ENCODE measurements around the gene ZNF485.
A peak's percentile ranks its signal among the peaks of the same experiment; 100 is the strongest.

ZNF485 gene

DNA sequence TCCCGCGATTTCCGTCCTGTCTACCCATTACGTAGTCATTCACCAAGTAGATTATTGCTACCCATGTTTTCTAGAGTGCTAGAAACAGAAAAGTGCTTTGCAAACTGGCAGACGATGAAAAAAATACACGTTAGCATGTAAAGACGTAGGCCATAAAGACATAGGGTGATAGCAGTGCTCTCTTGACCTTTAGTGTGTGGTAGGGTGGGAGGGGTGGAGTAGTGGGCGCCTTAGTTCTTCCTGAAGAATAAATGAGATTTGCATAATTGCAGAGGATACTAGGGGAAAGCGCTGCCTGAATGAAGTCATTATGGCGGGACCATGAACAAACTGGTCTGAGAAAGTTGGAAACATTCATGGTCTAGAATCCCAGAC lies 948 bp downstream of the ZNF485 start:
- no peaks in the 10 kb centered on the region for H3K27me3 ChIP-seq (ENCODE audit: insufficient read depth, low read length, poor library complexity)
- peak overlapping the region; percentile 55 to 86; a peak in 3 of 4 replicates for H3K4me3 ChIP-seq (ENCODE audit: low read depth in 1 of 2, low read length in 2 of 2)
- no peak for TF ChIP-seq EZH2 (IDR thresholded peaks at IDR 0.05; ENCODE audit: borderline replicate concordance, low read depth, low read length, severe bottlenecking)
- TF ChIP-seq, protein P1, sequence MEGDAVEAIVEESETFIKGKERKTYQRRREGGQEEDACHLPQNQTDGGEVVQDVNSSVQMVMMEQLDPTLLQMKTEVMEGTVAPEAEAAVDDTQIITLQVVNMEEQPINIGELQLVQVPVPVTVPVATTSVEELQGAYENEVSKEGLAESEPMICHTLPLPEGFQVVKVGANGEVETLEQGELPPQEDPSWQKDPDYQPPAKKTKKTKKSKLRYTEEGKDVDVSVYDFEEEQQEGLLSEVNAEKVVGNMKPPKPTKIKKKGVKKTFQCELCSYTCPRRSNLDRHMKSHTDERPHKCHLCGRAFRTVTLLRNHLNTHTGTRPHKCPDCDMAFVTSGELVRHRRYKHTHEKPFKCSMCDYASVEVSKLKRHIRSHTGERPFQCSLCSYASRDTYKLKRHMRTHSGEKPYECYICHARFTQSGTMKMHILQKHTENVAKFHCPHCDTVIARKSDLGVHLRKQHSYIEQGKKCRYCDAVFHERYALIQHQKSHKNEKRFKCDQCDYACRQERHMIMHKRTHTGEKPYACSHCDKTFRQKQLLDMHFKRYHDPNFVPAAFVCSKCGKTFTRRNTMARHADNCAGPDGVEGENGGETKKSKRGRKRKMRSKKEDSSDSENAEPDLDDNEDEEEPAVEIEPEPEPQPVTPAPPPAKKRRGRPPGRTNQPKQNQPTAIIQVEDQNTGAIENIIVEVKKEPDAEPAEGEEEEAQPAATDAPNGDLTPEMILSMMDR (IDR thresholded peaks at IDR 0.05; ENCODE audit: borderline replicate concordance, extremely low read depth, low read length, poor library complexity, severe bottlenecking), result no peak
- DNase-seq (no peak), ATAC-seq (ENCODE audit: insufficient read depth, low read depth) (no peak)
- peaks cover 29% of the 10 kb centered on the region for H3K4me1 ChIP-seq (ENCODE audit: insufficient read depth, low read length)
- peaks cover 25% of the 10 kb centered on the region; the same call in 1 of the 2 replicates for H3K36me3 ChIP-seq (ENCODE audit: insufficient read depth, low read length)
- peak overlapping the region; percentile 90 for H2AFZ ChIP-seq (ENCODE audit: low read depth, low read length)
- no peaks in the 10 kb centered on the region for H3K9me3 ChIP-seq (ENCODE audit: insufficient read depth, low read length, severe bottlenecking)
- H3K27ac ChIP-seq (ENCODE audit: low read length), result peak overlapping the region; percentile 78
- H4K20me1 ChIP-seq (ENCODE audit: insufficient read depth, low read length), result no peaks in the 10 kb centered on the region
- H3K9ac ChIP-seq (ENCODE audit: low read depth, low read length), result peak overlapping the region; percentile 69
- peak overlapping the region; percentile 89 for H3K4me2 ChIP-seq (ENCODE audit: insufficient read depth, low read length)
- peaks cover 9% of the 10 kb centered on the region for H3K79me2 ChIP-seq (ENCODE audit: insufficient read depth, low read length)

DNA sequence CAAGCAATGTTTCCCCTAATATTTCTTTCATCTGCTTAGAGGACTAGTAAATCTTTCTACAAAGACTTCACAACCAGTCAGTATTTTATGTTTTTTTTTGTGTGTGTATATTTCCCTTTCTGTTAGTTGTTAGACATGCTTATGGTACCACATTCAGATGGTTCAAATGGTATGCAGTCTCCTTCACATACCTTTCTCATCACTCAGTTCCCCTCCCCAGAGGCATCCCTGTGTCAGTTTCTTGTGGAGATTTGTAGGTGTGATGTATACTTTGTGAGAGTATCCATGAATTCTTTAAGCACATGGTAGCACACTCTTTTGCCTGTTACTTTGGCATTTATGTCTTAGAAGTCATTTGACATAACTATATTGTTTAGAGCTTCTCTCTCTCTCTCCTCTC lies 4.4 kb downstream of the ZNF485 start:
- H3K4me3 ChIP-seq (ENCODE audit: low read depth in 1 of 2, low read length in 2 of 2), result no peak overlapping the region
- DNase-seq (no peak), ATAC-seq (ENCODE audit: insufficient read depth, low read depth) (no peak)
- no peaks in the 10 kb centered on the region for H3K27me3 ChIP-seq (ENCODE audit: insufficient read depth, low read length, poor library complexity)
- TF ChIP-seq EZH2 (IDR thresholded peaks at IDR 0.05; ENCODE audit: borderline replicate concordance, low read depth, low read length, severe bottlenecking), result no peak
- TF ChIP-seq, protein P1 (IDR thresholded peaks at IDR 0.05; ENCODE audit: borderline replicate concordance, extremely low read depth, low read length, poor library complexity, severe bottlenecking), result no peak
- no peak overlapping the region for H3K4me2 ChIP-seq (ENCODE audit: insufficient read depth, low read length)
- H3K9me3 ChIP-seq (ENCODE audit: insufficient read depth, low read length, severe bottlenecking), result peaks cover 6% of the 10 kb centered on the region
- peaks cover 28% of the 10 kb centered on the region for H3K4me1 ChIP-seq (ENCODE audit: insufficient read depth, low read length)
- H3K79me2 ChIP-seq (ENCODE audit: insufficient read depth, low read length), result peaks cover 19% of the 10 kb centered on the region
- no peak overlapping the region for H3K27ac ChIP-seq (ENCODE audit: low read length)
- peaks cover 49% of the 10 kb centered on the region for H3K36me3 ChIP-seq (ENCODE audit: insufficient read depth, low read length)
- H2AFZ ChIP-seq (ENCODE audit: low read depth, low read length), result no peak overlapping the region
- no peaks in the 10 kb centered on the region for H4K20me1 ChIP-seq (ENCODE audit: insufficient read depth, low read length)
- H3K9ac ChIP-seq (ENCODE audit: low read depth, low read length), result no peak overlapping the region

GRCh38 chr10:43616697-43617370 lies 10.6 kb downstream of the ZNF485 start:
- no peak overlapping the region for H3K4me2 ChIP-seq (ENCODE audit: insufficient read depth, low read length)
- no peaks in the 10 kb centered on the region for H4K20me1 ChIP-seq (ENCODE audit: insufficient read depth, low read length)
- H3K79me2 ChIP-seq (ENCODE audit: insufficient read depth, low read length), result peaks cover 45% of the 10 kb centered on the region
- ATAC-seq (ENCODE audit: insufficient read depth, low read depth) (no peak), DNase-seq (no peak)
- no peak overlapping the region for H3K4me3 ChIP-seq (ENCODE audit: low read depth in 1 of 2, low read length in 2 of 2)
- no peak overlapping the region for H3K9ac ChIP-seq (ENCODE audit: low read depth, low read length)
- H3K27me3 ChIP-seq (ENCODE audit: insufficient read depth, low read length, poor library complexity), result no peaks in the 10 kb centered on the region
- H3K36me3 ChIP-seq (ENCODE audit: insufficient read depth, low read length), result peaks cover 55% of the 10 kb centered on the region
- H3K27ac ChIP-seq (ENCODE audit: low read length), result no peak overlapping the region
- H3K4me1 ChIP-seq (ENCODE audit: insufficient read depth, low read length), result peaks cover 18% of the 10 kb centered on the region
- TF ChIP-seq, protein P1 (IDR thresholded peaks at IDR 0.05; ENCODE audit: borderline replicate concordance, extremely low read depth, low read length, poor library complexity, severe bottlenecking), result no peak
- no peak for TF ChIP-seq EZH2 (IDR thresholded peaks at IDR 0.05; ENCODE audit: borderline replicate concordance, low read depth, low read length, severe bottlenecking)
- H2AFZ ChIP-seq (ENCODE audit: low read depth, low read length), result no peak overlapping the region
- H3K9me3 ChIP-seq (ENCODE audit: insufficient read depth, low read length, severe bottlenecking), result peaks cover 27% of the 10 kb centered on the region

Data from DND-41 (cell line).